Activated T-helper 9 cell treated with anti-CD3 and anti-CD28 coated beads, Interleukin-2, amount 50 U/mL, for 16 hours (primary cell): ENCODE measurements around the gene MLST8.

Experiments used
- DNase-seq: peaks from one replicate; pipeline ENCODE4 v3.0.0-alpha.2; 2020; ENCODE audit warnings: low read depth

The MLST8 gene

DNA sequence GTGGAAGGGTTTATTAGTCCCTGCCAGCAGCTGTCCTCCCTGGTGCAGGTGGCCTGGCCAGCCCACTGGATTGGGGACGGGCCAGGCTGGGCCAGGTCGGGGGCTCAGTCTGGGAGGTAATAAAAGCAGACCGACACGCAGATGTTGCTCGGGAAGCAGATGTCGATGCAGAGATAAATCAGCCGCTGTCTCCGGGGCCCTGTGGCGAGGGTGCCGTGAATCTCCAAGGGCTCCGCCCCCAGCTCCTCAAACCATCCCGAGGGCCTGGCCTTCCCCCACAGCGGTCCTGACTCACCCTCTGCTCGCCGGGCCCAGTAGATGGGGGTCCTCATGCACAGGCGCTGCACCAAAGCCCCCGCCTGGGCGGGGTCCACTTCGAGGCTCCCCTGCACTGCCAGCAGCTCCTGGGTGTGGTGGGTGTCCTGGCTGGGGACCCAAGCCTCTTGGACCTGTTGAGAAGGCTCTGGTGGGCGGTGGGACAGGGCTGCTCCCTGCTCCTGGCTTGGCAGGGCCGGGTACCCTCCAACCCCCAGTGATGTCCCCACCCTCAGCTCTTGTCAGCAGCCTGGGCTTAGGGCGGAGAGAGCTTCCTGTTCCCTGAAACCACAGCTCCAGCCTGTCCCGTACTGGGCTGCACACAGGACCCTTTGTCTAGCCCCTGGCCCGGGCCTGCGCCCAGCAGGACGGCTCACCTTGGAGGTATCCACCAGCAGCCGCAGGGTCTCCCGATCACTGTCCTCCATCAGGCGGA, 4.2 kb downstream of the MLST8 start:
- DNase-seq: no peak

DNA sequence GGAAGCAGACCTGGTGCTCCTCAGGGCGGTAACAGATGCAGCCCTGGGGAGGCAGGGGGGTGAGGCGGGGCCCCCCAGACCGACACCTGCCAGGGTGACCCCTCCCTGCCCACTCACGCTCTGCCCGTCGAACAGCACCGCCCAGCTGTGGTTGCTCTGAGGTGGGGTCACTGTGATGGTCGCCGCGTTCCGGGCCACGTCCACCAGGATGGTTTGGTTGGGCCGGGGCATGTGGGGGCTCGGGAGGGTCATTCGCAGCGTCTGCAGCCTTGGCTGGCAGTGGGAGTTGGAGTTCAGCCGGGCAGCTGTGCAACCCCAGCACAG, 4.7 kb downstream of the MLST8 start:
- DNase-seq: no peak

DNA sequence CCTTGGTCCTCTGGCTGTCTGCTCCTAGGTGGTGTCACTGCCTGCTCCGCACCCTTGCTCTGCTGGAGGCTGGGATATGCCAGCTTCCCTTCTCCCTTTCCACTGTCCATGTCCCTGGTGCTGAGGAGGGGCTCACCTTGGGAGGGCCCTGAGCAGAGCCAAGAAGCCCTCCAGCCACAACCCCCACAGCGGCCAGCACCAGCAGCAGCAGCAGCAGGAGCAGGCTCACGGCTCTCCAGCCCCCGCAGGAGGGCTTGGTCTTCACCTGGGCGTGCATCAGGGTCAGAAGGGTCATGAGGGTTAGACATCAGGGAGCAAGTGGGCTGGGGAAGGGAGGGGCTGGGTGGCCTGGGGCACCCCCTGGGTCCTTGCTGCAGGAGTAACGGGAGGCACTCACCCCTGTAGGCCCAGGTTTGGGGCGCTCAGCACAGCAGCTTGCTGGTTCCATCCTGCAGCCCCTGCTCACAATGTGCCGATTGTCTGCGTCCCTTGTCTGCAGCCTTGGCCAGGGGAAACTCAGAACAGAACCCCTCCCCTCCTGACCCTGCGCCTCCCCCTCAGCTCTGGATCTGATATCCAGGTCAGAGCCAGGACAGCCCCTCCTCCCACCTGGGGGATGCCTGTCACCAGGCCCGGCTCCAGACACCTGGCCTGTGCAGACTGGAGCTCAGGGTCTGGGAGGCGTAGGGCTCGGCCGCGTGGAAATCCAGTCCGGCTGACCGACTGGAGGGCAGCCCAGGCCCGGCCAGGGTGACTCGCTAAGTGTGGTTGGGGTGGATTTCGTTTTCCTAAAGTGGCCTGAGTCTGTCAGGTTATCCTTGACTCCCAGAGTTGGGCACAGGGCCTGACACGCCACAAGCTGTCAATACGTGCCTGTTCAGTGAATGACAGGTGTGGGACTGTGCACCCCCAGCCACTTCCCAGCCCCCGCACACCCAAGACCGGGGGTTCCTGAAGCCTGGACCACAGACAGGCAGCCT, 5.4 kb downstream of the MLST8 start, which contains the start of gene BRICD5:
Gene BRICD5 (minus strand): TSS at position 478 of the 980 bp plus-strand sequence. CDS start 30 bp downstream, at position 448.
- no peak for DNase-seq

DNA sequence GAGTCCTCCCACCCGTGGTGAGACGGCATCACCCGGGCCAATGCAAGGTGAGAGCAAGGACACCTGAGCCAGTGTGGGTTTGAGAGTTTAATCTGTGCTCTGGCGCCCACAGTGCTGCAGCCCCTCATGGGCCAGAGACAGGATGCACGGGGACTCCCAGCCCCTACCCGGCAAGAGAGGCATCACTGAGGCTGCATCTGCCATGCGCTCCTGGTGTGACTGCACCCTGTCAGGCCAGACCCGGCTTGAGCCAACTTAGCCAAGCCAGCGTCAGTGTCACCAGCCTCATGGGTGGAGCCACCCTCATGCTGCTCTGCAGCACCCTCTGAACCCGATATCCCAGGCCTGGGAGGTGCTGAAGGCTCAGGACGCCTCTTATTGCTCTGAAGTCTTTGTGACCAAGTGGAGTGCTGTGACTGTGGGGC, 6.7 kb downstream of the MLST8 start:
- no peak for DNase-seq

DNA sequence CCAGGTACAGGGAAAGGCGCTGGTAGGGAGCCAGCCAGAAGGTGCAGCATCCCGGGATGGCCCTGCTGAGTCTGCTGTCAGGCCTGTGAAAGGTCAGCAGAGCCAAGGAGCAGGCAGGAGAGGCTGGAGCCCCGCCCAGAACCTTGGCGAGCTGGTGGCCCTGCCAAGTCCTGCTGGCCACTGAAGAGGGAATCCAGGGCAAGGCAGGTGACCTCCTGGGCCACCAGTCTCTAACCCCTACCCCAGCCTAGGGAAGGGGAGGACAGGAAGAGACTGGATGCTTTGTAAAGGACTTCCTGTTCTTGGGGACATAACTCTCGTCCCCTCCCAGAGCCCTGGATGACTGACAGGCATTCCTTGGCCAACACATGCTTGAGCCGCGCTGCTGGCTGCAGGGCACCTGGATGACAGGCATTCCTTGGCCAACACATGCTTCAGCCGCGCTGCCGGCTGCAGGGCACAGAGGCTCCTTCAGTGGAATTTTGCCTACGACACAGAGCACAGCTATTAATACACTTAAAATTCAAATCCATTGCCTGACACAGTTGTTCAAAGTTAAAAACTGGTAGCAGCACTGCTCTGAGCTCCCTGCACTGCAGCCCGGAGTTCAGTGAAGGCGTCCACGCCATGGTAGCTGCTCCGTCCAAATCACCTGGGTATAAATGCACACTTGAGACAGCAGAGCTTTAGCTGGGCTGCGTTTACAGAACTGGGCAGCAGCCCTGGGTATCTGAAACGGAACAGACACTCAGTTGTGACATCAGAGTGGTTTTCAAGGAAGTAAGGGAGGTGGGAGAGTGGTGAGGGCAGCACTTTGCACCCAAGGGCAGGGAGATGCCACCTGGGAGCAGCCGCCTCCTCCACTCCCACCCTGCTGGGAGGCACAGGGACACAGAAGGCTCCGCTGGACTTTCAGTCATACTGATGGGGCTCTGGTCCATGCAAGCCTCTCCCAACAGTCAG, 7.4 kb downstream of the MLST8 start:
- DNase-seq: no peak

DNA sequence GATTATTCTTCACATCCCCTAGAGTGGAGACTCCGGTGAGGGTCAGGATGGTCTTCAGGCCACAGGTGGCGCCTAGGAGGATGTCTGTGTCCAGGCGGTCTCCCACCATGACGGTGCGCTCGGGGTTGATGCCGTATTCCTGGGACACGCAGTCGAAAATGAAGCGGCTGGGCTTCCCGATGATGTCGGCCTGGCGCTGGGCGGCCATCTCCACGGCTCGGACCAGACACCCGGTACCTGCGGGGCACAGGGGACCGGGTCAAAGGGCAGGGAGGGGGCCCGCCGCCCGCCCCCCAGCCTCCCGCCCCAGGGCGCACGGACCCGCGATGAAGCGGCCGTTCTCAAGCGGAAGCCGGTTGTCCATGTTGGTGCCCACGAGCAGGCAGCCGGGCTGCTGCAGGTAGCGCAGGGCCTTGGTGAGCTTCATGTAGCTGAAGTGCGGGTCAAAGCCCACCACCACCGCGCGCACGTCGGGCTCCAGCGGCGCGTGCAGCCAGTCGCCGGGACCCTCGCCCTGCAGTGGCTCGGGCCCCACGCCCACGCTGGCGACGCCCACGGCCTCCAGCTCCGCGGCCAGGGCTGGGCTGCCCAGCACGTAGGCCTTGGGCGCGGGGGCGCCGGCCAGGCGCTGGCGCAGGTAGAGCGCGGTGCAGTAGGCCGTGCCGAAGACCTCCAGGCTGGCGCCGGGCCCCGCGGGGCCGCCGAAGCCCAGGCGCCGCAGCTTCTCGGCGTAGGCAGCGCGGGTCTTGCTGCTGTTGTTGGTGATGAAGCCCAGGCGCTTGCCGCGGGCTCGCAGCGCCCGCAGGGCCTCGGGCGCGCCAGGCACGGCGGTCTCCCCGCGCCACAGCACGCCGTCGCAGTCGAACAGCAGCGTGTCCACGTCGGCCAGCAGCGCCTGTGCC, 8.8 kb downstream of the MLST8 start:
- no peak for DNase-seq

DNA sequence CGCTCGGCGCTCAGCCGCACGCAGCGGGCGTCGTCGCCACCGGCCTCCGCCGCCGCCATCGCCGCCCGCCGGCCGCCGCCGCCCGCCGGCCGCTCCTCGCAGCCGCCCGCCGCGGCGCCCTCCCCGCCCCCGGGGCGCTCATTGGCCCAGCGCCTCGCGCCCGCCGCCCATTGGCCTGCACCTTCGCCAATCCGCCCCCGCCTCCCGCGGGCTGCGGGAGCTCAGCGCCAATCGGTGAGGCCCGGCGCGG, 9.4 kb downstream of the MLST8 start, which contains the start of gene PGP:
Gene PGP (minus strand): TSS at position 122 of the 250 bp plus-strand sequence. CDS start 63 bp downstream, at position 59.
- no peak for DNase-seq

DNA sequence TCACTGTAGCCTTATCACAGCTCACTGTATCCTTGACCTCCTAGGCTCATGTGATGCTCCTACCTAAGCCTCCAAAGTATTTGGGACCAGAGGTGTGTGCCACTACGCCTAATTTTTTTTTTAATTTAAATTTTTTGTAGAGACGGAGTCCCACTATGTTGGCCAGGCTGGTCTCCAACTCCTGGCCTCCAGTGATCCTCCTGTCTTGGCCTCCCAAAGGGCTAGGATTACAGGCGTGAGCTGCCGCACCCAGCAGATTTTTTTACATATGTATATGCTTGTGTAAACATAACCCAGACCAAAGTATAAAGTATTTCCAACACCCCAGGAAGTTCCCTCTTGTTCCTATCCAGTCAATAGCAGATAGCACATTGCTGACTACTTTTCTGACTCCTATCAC, 11.1 kb downstream of the MLST8 start:
- no peak for DNase-seq

DNA sequence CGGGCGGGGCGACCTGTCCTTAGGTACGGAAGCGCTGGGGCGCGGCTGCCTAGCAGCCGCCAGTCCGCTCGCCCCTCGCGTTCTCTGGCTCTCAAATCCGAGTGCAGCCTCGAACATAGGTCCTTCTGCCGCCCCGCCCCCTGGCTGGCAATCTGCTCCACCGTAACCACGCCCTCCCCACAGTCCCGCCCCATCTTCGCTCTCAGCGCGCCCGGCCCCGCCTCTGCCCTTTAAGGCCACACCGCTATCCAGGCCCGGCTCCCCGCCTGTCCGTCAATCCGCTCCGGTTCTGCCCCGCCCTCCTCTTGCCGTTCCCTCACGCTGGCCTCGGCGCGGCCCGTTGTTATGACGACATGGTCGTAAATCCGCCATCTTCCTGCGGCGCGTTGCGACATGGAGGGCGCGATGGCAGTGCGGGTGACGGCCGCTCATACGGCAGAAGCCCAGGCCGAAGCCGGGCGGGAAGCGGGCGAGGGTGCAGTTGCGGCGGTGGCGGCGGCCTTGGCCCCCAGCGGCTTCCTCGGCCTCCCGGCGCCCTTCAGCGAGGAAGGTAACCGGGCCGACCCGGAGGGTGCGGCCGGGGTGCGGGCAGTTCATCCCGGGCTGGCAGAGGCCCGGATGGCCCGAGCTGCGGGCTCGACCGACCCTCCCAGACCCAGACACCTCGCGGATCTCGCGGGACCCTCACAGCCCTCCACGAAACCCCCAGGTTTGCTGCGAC, 18.1 kb downstream of the MLST8 start, which contains the start of gene E4F1:
Gene E4F1 (plus strand): TSS at position 371 of the 721 bp plus-strand sequence. CDS start 23 bp downstream, at position 394.
- DNase-seq: peak; percentile 100

DNA sequence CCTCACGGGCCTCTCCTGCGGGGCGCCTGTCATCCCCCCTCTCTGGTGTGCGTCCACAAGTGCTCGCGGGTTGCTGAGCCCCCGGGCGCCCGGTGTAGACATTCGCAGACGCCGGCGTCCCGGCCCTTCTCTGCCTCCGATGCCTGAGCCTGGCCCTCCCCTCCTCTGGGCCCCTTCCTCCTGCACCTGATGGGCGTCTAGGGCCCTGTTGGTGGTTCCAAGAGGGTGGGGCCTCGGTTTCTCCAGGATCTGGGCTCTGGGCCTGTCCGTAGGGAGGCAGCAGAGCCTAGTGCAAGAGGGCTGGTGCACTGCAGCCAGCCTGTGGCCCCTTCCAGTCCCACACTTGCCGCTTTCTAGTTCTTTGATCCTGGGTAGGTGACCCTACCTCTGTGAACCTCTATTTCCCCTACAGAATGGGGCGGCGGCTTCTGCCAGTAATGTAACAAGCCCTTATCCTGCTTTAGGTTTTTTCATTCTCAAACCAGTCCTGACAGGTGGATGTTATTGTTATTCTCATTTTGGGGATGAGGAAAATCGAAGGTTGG, 18.8 kb downstream of the MLST8 start:
- no peak for DNase-seq

DNA sequence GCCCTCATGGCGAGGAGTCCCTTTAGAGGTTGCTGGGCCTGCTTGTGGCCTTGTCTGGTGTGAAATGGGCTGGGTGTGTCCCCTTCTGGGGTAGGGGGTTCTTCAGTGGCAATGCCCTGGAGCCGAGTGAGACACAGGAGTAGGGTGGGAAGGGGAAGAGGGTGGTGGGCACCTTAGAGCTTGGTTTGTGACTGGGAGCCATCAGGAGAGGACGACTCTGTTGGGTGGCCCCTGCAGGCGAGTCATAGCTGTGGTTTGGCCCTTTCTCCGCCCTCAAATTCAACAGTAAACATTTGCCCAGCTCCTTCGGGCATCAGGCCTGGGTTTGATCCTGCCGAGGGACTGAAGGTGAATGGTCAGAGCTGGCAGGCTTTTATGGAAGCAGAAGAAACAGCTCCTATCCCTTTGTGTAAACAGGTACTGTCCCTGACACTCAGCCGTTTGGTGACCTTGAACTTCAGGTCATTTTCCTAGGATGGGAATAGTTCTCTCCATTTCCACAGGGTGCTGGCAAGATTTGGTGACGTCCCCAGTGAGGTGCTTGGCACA, 21.1 kb downstream of the MLST8 start:
- DNase-seq: no peak

DNA sequence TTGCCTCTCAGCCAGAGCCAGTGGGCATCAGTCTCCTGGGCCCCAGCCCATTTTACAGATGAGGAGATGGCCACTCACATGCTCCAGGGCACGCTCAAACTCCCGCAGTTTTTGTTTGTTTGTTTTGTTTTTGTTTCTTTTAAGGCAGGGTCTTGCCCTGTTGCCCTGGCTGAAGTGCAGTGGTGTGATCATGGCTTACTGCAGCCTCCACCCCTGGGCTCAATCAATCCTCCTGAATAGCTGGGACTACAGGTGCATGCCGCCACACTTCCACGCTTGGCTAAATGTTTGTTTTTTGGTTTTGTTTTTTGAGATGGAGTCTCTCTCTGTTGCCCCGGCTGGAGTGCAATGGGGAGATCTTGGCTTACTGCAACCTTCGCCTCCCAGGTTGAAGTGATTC, 21.7 kb downstream of the MLST8 start:
- no peak for DNase-seq

DNA sequence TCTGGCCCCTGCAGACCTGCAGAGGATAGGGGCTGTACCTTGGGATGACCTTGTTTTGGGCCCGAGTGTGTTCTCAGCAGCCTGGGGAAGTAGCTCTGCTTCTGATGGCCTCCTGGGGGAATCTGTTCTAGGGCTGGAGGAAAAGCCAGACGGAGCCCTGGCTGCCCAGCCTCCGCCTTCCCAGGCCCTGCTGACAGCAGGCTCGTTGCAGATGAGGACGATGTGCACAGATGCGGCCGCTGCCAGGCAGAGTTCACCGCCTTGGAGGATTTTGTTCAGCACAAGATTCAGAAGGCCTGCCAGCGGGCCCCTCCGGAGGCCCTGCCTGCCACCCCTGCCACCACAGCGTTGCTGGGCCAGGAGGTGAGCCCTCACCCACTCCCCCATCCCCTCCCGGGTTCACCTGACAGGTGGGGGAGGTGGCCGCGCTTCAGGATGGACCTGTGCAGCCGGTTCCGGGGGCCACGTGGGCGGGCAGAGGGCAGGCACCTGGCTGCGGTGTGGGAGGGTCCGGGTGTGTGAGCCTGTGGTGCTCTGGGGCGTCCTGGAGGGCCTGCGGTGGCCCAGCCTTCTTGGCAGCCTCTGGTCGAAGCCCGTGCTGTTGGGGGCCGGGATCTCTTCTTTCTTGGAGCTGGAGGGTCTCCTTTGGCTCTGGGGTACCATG, 23.0 kb downstream of the MLST8 start:
- no peak for DNase-seq

DNA sequence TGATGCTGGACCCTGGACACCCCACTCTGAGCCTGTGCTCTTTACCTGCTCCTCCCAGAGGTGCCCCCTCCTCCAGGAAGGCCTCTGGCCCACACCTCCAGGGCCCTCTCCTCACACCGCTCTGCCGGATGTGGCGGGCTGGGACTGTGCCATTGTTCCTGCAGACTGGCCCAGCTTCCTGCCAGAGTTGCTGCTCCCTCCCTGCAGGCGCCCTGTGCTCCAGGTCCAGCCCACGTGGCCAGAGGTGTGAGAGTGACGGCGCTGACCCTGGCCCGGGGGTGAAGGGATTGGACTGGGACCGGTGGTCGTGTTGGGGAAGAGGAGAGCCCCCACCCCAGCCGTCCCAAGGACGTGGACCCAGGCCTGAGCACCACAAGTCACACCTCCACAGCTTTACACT, 23.8 kb downstream of the MLST8 start:
- no peak for DNase-seq

DNA sequence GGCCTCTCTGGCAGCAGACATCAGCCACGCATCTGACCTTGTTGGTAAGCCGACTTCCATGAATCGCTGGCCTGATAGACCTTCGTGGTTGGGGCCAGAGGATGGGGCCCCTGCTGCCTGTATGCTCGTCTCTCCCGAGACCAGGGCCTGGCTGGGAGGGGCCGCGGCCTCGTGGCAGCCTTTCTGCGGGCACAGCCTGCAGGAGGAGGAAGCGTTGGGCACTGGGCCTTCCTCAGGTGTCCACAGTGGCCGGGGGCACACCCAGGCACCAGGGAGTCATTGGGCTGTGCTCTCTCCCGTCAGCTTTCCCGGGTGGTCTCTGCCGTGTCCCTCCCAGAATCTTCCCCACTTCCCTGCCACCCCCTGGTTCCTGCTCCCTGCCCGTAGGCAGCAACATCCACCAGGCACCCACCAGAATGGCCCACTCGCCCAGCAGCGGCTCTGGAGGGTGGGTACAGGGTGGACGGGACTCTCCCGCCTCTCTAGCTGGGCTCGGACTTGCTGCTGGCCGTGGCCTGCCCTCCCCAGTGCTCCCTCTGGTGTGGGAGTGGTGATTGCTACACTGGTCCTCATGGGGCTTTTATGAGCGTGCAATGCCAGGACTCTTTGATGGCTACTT, 24.5 kb downstream of the MLST8 start:
- DNase-seq: no peak

DNA sequence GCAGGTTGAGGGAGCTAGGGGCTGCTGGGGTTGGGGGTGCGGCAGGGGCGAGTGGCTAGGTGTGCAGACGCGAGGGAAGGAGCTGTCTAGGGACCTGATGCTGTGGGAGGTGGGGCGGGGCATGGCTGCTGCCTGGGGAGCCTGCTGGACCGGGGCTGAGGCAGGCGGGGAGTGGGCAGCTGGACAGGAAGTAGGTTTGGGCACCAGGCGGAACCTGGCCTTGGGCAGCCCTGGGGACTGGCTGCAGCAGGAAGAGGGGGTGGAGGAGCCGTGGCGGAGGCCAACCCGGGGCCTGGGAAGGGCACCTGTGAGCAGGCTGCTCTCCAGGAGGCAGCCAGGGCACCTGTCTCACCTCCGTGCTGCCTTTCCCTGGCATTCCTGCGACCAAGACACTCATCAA, 25.1 kb downstream of the MLST8 start:
- no peak for DNase-seq

DNA sequence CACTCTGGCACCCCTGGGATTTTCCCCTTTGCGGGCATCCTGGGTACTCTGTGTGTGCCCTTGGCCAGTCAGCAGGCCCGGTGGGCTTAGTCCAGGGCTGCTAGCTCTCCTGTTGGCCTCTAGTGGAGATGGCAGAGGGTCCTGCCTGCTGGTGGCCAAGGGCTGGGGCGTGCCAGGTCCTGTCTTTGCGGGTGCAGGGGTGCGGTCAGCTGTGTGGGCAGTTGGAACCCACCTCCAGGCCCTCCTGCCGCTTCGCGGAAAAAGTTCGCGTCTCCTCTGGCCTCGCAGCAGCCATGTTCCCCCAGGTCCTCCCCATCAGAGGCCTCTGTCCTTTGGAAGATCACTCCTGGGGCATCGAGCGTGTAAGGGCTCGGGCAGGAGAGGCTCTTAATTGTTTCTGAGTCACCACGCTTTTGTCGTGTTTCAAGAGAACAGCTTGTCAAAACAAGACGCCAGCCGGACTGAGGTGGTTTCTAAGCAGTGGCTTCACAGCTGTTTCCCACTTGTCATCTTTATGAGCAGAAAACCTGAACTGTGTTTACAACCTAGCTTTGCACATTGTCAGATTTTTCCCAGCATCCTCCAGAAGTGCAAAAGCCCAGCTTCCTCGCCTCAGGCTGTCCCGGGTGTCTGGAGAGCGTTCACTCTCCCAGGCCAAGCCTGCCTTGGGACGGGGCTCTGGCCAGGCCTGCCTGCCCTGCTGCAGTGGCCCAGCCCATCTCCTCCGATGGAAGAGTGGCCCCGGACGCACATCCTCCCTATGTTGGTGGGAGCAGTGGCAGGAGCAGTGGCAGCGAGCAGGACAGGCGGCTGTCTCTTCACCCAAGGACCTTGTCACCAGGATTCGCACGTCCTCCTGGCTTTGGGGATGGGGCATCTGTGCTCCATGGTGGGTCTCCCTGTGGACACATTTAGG, 26.0 kb downstream of the MLST8 start:
- DNase-seq: no peak
